Uterus (tissue), 4 donors: ENCODE results near the gene NTRK3. TPM values are rescaled to one million over a fixed set of nuclear protein-coding genes. Genes with fewer than 3 reads are reported as not detected.

Experiments used
- DNase-seq, 2 donors: peaks; one replicate each; pipeline ENCODE4 v3.0.0-alpha.2; 2019 to 2020
- H3K27ac ChIP-seq, 2 donors: fragments of 200-600 bp; sonication (generic); 1 replicate in 1 of 2; 2 replicates in 1 of 2; pipeline ENCODE4 v1.5.1; 2016 to 2018
- H3K27me3 ChIP-seq, 2 donors: fragments of 200-600 bp; sonication (generic); one replicate each; pipeline ENCODE4 v1.5.1; 2018 to 2019; ENCODE audit warnings: control low read depth in 1 of 2
- H3K36me3 ChIP-seq, 2 donors: fragments of 200-600 bp; sonication (generic); one replicate each; pipeline ENCODE4 v1.5.1; 2019; ENCODE audit warnings: control low read depth in 1 of 2
- H3K4me1 ChIP-seq, 2 donors: fragments of 200-600 bp; sonication (generic); one replicate each; pipeline ENCODE4 v1.5.1; 2018 to 2019; ENCODE audit warnings: control low read depth in 1 of 2
- H3K4me3 ChIP-seq, 2 donors: fragments of 200-600 bp; sonication (generic); 1 replicate in 1 of 2; 2 replicates in 1 of 2; pipeline ENCODE4 v1.5.1; 2018 to 2019; ENCODE audit warnings: mild to moderate bottlenecking in 1 of 2
- H3K9me3 ChIP-seq, 2 donors: fragments of 200-600 bp; sonication (generic); one replicate each; pipeline ENCODE4 v1.5.1; 2019; ENCODE audit warnings: control low read depth in 1 of 2
- POLR2A ChIP-seq, 2 donors: fragments of 450-650 bp; IDR thresholded peaks; one replicate each; pipeline ENCODE4 v1.6.1; 2016; ENCODE audit warnings: antibody characterized with exemption in 2 of 2, mild to moderate bottlenecking in 1 of 2, moderate library complexity in 1 of 2
- intact Hi-C: fragments of 100-400 bp; cut with DNase I; formaldehyde crosslinking; loops from one replicate; pipeline ENCODE4 v1.15.1; 2023; ENCODE audit warnings: low total_unique reads
- total RNA-seq, 4 donors: library from RNA; depleted of rRNA in 3 of 4; stranded (reverse); fragments of >200 nt in 3 of 4; gene quantifications; one replicate each; pipeline versions ENCODE4 v1.1.0 to v1.2.4, GENCODE V29; 2014 to 2023
- TF ChIP-seq, protein P1 (sequence below), 4 experiments: fragments of 200-600 bp in 2 of 4; fragments of 450-650 bp in 2 of 4; sonication (generic) in 2 of 4; IDR thresholded peaks; one replicate each; pipeline ENCODE4 v1.5.1; 2016 to 2019; ENCODE audit warnings: antibody characterized with exemption in 4 of 4, mild to moderate bottlenecking in 2 of 4, moderate library complexity in 1 of 4
- donor health status: DM: yes; HTN: yes; CAD: no.

Gene NTRK3
- total RNA-seq, 4 donors from 2014 or later = 6.9 to 47.0 (median 32.5) TPM

DNA sequence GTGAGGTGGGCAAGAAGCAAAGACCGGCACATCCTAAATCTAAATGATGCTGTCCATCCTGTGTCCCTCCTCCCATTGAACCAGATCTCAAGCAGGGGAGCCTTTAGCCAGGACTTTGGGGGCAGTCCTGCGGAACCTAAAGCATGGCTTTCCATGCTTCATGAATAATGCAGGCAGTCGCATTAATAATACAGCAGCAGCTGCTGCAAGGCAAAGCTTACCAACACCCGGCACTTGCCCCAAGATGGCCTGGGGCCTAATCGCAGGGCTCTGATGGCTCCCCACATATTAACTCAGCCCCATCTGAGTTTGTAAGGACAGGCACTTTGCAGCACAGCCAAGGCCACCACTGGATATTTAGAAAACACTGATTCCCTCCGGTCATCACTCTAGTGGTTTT is 114.4 kb downstream of the NTRK3 start:
- no peaks in the 10 kb centered on the region for H3K4me1 ChIP-seq
- H3K4me3 ChIP-seq = no peak overlapping the region

DNA sequence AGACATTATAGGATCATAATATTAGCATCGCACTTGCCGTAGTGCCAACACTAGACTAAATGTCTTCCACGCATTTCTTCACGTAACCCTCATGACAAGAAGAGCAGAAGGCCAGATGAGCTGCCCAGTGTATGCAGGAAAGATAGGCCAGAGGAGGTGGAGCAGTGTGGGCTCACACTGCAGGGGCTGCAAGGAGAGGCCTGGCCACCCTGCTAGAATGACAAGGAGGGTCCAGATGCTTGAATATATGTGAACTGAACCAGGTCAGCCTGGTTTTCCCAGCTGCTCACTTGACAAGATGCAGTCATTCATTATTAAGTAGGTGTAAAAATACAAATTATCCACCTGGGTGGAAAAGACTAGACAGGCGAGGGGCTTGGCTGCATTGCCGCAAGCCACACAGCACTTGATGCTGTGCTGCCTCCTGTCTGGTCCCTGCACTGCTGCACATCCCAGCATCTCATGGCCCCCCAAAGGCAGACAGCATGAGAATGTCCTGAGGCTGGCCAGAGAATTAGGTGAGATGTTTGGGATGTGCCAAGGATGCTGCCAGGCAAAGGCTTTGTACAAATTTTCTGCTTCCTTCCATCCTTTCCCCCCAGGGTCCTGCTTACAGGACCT is 115.2 kb downstream of the NTRK3 start:
- no peak for DNase-seq
- H3K36me3 ChIP-seq = no peaks in the 10 kb centered on the region
- H3K27me3 ChIP-seq = no peaks in the 10 kb centered on the region
- no peak overlapping the region for H3K4me3 ChIP-seq
- intact Hi-C loops = no loop called here
- H3K4me1 ChIP-seq = no peaks in the 10 kb centered on the region
- no peak for TF ChIP-seq POLR2A (IDR thresholded peaks at IDR 0.05)
- TF ChIP-seq, protein P1, sequence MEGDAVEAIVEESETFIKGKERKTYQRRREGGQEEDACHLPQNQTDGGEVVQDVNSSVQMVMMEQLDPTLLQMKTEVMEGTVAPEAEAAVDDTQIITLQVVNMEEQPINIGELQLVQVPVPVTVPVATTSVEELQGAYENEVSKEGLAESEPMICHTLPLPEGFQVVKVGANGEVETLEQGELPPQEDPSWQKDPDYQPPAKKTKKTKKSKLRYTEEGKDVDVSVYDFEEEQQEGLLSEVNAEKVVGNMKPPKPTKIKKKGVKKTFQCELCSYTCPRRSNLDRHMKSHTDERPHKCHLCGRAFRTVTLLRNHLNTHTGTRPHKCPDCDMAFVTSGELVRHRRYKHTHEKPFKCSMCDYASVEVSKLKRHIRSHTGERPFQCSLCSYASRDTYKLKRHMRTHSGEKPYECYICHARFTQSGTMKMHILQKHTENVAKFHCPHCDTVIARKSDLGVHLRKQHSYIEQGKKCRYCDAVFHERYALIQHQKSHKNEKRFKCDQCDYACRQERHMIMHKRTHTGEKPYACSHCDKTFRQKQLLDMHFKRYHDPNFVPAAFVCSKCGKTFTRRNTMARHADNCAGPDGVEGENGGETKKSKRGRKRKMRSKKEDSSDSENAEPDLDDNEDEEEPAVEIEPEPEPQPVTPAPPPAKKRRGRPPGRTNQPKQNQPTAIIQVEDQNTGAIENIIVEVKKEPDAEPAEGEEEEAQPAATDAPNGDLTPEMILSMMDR (IDR thresholded peaks at IDR 0.05) = no peak
- no peaks in the 10 kb centered on the region for H3K9me3 ChIP-seq
- H3K27ac ChIP-seq = no peak overlapping the region

More for the DNA sequence above, 114.4 kb downstream of the NTRK3 start:
- intact Hi-C loops = no loop called here
- H3K9me3 ChIP-seq = no peaks in the 10 kb centered on the region
- no peak for DNase-seq
- TF ChIP-seq, protein P1 (IDR thresholded peaks at IDR 0.05) = no peak
- TF ChIP-seq POLR2A (IDR thresholded peaks at IDR 0.05) = no peak
- no peaks in the 10 kb centered on the region for H3K36me3 ChIP-seq
- H3K27me3 ChIP-seq = no peaks in the 10 kb centered on the region
- no peak overlapping the region for H3K27ac ChIP-seq

DNA sequence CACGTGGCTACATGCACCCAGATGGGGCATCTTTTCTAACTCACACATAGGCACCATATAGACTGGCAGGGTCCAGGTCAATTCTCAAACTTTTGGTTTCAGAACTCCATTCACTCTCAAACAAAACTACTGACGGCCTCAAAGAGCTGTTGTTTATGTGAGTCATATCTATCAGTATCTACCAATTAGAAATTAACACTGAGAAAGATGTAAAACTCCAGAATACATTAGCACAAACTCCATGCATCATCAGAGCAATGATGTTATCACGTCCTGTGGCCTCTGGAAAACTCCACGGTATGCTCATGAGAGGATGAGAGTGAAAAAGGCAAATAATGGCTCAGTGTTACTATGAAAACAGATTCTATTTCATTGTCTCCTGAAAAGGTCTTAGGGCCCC is 116.1 kb downstream of the NTRK3 start:
- intact Hi-C loops = no loop called here
- Histone ChIP-seq H3K9me3 (no peaks in the 10 kb centered on the region), H3K4me1 (no peaks in the 10 kb centered on the region), H3K36me3 (no peaks in the 10 kb centered on the region), H3K27ac (no peak overlapping the region), H3K4me3 (no peak overlapping the region), H3K27me3 (no peaks in the 10 kb centered on the region)
- TF ChIP-seq, protein P1 (IDR thresholded peaks at IDR 0.05) = no peak
- TF ChIP-seq POLR2A (IDR thresholded peaks at IDR 0.05) = no peak
- DNase-seq = no peak

DNA sequence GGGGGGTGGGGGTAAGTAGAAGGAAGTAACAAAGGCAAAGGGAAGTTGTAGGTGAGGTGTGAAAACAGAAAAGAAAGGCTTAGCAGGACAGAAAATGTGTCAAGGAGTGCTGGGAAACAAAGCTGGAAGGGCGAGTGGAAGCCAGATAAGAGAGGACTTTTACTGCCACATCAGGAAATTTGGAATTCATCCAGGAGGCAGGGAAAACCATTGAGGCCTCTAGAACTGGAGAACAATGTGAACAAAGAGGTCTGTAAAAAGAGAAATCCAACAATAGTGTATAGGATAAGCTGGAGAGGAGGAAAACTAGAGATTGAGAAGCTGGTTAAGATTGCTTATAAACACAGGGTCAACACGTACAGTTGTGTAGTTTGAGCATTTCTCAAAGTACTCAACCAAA is 116.6 kb downstream of the NTRK3 start:
- TF ChIP-seq, protein P1 (IDR thresholded peaks at IDR 0.05) = no peak
- no peak for TF ChIP-seq POLR2A (IDR thresholded peaks at IDR 0.05)
- Histone ChIP-seq H3K4me3 (no peak overlapping the region), H3K4me1 (no peaks in the 10 kb centered on the region), H3K36me3 (no peaks in the 10 kb centered on the region), H3K9me3 (no peaks in the 10 kb centered on the region), H3K27me3 (no peaks in the 10 kb centered on the region), H3K27ac (no peak overlapping the region)
- DNase-seq = no peak
- intact Hi-C loops = no loop called here

DNA sequence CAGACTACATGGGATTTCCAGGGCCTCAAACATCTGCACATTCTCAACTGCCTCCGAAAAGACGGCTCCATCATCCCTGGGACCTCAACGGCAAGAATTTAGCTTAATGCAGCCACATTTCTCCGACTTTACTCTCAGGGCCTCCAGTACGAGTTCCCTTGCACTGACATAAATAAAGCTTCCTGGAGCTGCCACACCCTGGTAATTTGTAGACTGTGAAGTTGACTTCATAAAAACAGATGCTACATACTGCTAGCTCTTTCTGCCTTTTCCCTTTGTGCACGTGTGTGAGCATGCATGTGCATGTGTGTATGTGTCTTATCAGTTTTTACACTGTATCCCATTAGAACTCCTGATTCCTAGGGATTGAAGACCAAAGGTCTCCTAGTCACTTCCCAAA is 122.7 kb downstream of the NTRK3 start:
- no peak overlapping the region for H3K4me3 ChIP-seq
- H3K36me3 ChIP-seq = no peaks in the 10 kb centered on the region
- no peak for DNase-seq
- no peaks in the 10 kb centered on the region for H3K4me1 ChIP-seq
- H3K27me3 ChIP-seq = no peaks in the 10 kb centered on the region
- no peaks in the 10 kb centered on the region for H3K9me3 ChIP-seq
- intact Hi-C loops = no loop called here
- no peak overlapping the region for H3K27ac ChIP-seq
- TF ChIP-seq, protein P1 (IDR thresholded peaks at IDR 0.05) = no peak
- no peak for TF ChIP-seq POLR2A (IDR thresholded peaks at IDR 0.05)
